Peyer's patch (tissue), 4 donors: Measurements from ENCODE around the gene UBE2E2.

Source experiments
- POLR2A ChIP-seq, 2 donors: fragments of 450-650 bp; IDR thresholded peaks; one replicate each; pipeline ENCODE4 v1.5.1; 2017; ENCODE audit warnings: antibody characterized with exemption in 2 of 2, mild to moderate bottlenecking in 2 of 2, moderate library complexity in 2 of 2
- TF ChIP-seq, protein P1 (sequence below), 6 experiments: fragments of 450-650 bp in 4 of 6; fragments of 200-600 bp in 2 of 6; sonication (generic) in 1 of 6; IDR thresholded peaks; one replicate each; pipeline ENCODE4 v1.5.1; 2017 to 2019; ENCODE audit warnings: antibody characterized with exemption in 6 of 6, mild to moderate bottlenecking in 3 of 6, moderate library complexity in 1 of 6

- TF ChIP-seq, protein P1, sequence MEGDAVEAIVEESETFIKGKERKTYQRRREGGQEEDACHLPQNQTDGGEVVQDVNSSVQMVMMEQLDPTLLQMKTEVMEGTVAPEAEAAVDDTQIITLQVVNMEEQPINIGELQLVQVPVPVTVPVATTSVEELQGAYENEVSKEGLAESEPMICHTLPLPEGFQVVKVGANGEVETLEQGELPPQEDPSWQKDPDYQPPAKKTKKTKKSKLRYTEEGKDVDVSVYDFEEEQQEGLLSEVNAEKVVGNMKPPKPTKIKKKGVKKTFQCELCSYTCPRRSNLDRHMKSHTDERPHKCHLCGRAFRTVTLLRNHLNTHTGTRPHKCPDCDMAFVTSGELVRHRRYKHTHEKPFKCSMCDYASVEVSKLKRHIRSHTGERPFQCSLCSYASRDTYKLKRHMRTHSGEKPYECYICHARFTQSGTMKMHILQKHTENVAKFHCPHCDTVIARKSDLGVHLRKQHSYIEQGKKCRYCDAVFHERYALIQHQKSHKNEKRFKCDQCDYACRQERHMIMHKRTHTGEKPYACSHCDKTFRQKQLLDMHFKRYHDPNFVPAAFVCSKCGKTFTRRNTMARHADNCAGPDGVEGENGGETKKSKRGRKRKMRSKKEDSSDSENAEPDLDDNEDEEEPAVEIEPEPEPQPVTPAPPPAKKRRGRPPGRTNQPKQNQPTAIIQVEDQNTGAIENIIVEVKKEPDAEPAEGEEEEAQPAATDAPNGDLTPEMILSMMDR (IDR thresholded peaks at IDR 0.05) = no peak
- TF ChIP-seq POLR2A (IDR thresholded peaks at IDR 0.05) = no peak
These were observed 384.4 kb downstream of the UBE2E2 start for GRCh38 chr3:23587513-23587912.
